Kidney (tissue), 14 donors: Measurements from ENCODE around the gene DIRAS2. TPM values are rescaled to one million over a fixed set of nuclear protein-coding genes. Genes with fewer than 3 reads are reported as not detected.

Experiments
- DNase-seq, 5 donors: peaks; one replicate each; pipeline ENCODE4 v3.0.0-alpha.2; 2013 to 2020
- FAIRE-seq: peaks from 2 replicates; lab custom pipeline; 2012; peaks lifted over from hg19 to GRCh38; lab: Jason Lieb, UNC
- H3K27ac ChIP-seq, 2 donors: one replicate each; pipeline ENCODE4 v1.7.0; 2013; ENCODE audit warnings: low read depth in 2 of 2, low read length in 2 of 2, inconsistent platforms in 1 of 2
- H3K27me3 ChIP-seq: one replicate; pipeline ENCODE4 v1.7.1; 2013; ENCODE audit warnings: low read length, inconsistent platforms; ENCODE audit not compliant: control insufficient read depth, insufficient read depth
- H3K36me3 ChIP-seq, 3 donors: one replicate each; pipeline versions ENCODE4 v1.7.0 to v1.7.1; 2013; ENCODE audit warnings: low read length in 3 of 3, control low read depth in 1 of 3, inconsistent platforms in 1 of 3; ENCODE audit not compliant: insufficient read depth in 3 of 3, control insufficient read depth in 2 of 3
- H3K4me1 ChIP-seq, 3 donors: one replicate each; pipeline versions ENCODE4 v1.7.0 to v1.7.1; 2013; ENCODE audit warnings: low read length in 3 of 3, inconsistent platforms in 1 of 3, low read depth in 1 of 3; ENCODE audit not compliant: control insufficient read depth in 2 of 3, insufficient read depth in 2 of 3
- H3K4me3 ChIP-seq, 3 donors: one replicate each; pipeline versions ENCODE4 v1.7.0 to v1.8.1; 2013; ENCODE audit warnings: low read length in 3 of 3, control low read depth in 1 of 3, inconsistent platforms in 1 of 3
- H3K9ac ChIP-seq, 3 donors: one replicate each; pipeline versions ENCODE4 v1.7.0 to v1.7.1; 2013; ENCODE audit warnings: low read length in 3 of 3, control low read depth in 1 of 3, inconsistent platforms in 1 of 3
- H3K9me3 ChIP-seq, 3 donors: one replicate each; pipeline versions ENCODE4 v1.7.0 to v1.7.1; 2013; ENCODE audit warnings: low read length in 3 of 3, control low read depth in 1 of 3, inconsistent platforms in 1 of 3; ENCODE audit not compliant: control insufficient read depth in 2 of 3, insufficient read depth in 1 of 3
- intact Hi-C: fragments of 100-400 bp; cut with DNase I; formaldehyde crosslinking; loops from one replicate; pipeline ENCODE4 v1.11.1; 2022
- polyA plus RNA-seq: library from polyadenylated mRNA; stranded (reverse); fragments of 350-450 nt; fragmentation: Illumina TruSeq; extraction: RNeasy Lipid Tissue Mini Kit (QIAGEN cat#74804); gene quantifications from one replicate; pipeline ENCODE4 v1.2.3, GENCODE V29; 2014; ENCODE audit warnings: low read depth, low replicate concordance; ENCODE audit not compliant: insufficient read depth
- total RNA-seq: library from RNA; stranded (reverse); fragmentation: NEBNext Ultra II Directional; extraction: Animal tissue kit (Norgen Biotek cat#: 25700); gene quantifications from one replicate; pipeline ENCODE4 v1.2.1, GENCODE V29; 2021
- TF ChIP-seq, protein P1 (sequence below): IDR thresholded peaks from 3 replicates; pipeline ENCODE4 v1.5.1; 2012; ENCODE audit warnings: mild to moderate bottlenecking, moderate library complexity, borderline replicate concordance; ENCODE audit not compliant: insufficient read depth; ENCODE audit errors: extremely low read depth
- donor health status: control.
- donor health status: control.
- donor health status: control.
- donor health status: control.
- donor health status: control.
- donor health status: DM: yes; HTN: yes; CAD: no.
- donor health status: Normal renal cell carcinoma (clear cell type).

The DIRAS2 gene
- total and polyA plus RNA-seq, 2 donors from 2014 or later, result 0.98 to 1.0 TPM

DNA sequence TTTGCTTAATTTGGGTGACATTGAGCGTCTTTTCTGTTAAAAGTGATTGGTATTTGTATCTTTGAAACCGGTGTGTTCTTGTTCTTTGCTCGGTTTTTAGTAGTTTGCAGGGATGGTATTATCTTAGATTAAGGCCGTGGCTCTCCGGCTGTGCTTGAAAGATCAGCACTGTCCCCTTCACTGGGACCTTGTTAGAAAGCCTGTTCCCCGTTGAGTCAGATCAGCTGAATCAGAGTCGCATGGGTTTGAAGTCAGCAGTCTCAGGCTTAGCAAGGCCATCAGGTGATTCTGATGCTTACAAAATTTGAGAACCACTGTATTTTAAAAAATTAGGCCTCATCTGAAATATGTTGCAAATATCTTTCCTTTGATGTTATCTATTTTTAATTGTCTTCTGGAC lies 5.0 kb downstream of the DIRAS2 start:
- H3K9me3 ChIP-seq, result no peaks in the 10 kb centered on the region
- intact Hi-C loops, result no loop called here
- no peak overlapping the region for H3K9ac ChIP-seq
- H3K4me1 ChIP-seq, result no peaks in the 10 kb centered on the region
- H3K27me3 ChIP-seq, result no peaks in the 10 kb centered on the region
- H3K4me3 ChIP-seq, result no peak overlapping the region
- TF ChIP-seq, protein P1, sequence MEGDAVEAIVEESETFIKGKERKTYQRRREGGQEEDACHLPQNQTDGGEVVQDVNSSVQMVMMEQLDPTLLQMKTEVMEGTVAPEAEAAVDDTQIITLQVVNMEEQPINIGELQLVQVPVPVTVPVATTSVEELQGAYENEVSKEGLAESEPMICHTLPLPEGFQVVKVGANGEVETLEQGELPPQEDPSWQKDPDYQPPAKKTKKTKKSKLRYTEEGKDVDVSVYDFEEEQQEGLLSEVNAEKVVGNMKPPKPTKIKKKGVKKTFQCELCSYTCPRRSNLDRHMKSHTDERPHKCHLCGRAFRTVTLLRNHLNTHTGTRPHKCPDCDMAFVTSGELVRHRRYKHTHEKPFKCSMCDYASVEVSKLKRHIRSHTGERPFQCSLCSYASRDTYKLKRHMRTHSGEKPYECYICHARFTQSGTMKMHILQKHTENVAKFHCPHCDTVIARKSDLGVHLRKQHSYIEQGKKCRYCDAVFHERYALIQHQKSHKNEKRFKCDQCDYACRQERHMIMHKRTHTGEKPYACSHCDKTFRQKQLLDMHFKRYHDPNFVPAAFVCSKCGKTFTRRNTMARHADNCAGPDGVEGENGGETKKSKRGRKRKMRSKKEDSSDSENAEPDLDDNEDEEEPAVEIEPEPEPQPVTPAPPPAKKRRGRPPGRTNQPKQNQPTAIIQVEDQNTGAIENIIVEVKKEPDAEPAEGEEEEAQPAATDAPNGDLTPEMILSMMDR, result no peak
- no peak for FAIRE-seq
- no peak overlapping the region for H3K27ac ChIP-seq
- no peaks in the 10 kb centered on the region for H3K36me3 ChIP-seq
- no peak for DNase-seq

DNA sequence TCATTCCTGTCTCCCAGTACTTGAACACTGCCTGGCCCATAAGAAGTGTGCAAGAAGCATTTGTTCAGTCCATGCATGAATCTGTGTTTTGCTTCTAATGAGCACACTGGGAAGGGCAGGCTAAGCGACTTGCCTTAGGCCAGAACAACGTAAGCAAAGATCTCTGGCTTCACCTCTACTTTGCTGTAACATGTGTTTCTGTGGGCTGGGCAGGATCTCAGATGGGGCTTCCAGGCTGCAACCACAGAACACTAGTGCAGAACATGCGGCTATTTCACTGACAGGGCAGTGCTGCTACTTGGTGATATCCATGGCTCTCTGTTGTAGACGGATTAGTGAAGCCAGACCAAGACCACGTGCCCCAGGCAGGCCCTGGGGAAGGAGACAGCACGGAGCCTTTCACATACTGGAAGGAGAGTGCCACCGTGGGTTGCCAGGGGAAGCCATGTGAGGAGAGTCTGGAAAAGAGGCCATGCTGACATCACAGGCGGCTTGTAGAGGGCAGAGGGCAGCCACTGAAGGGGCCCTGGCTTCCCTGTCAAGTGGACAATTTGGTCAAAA lies 9.9 kb downstream of the DIRAS2 start:
- TF ChIP-seq, protein P1, result no peak
- no peak overlapping the region for H3K9ac ChIP-seq
- no peaks in the 10 kb centered on the region for H3K9me3 ChIP-seq
- H3K4me3 ChIP-seq, result no peak overlapping the region
- DNase-seq, result no peak
- no peaks in the 10 kb centered on the region for H3K4me1 ChIP-seq
- FAIRE-seq, result no peak
- no peaks in the 10 kb centered on the region for H3K27me3 ChIP-seq
- no peaks in the 10 kb centered on the region for H3K36me3 ChIP-seq
- intact Hi-C loops, result no loop called here
- no peak overlapping the region for H3K27ac ChIP-seq

DNA sequence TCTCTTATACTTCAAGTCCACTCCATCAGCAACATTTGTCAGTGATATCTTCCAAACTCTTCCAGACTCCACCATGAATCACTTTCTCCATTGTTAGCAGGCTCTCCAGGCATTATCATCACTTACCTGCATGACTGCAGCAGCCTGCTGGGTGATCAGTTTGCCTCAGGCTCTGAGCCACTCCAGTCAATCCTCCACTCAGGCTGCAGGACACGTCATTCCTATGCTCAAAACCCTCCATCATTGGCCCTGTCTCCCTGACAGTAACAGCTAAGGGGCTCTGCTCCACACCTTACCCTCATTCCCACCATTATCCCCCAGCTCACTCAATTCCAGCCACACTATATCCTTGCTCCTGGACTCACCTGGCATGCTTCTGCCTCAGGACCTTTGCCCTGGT lies 10.7 kb downstream of the DIRAS2 start:
- FAIRE-seq (no peak), DNase-seq (no peak)
- Histone ChIP-seq H3K27ac (no peak overlapping the region), H3K27me3 (no peaks in the 10 kb centered on the region), H3K9ac (no peak overlapping the region), H3K4me3 (no peak overlapping the region), H3K9me3 (no peaks in the 10 kb centered on the region), H3K4me1 (no peaks in the 10 kb centered on the region), H3K36me3 (no peaks in the 10 kb centered on the region)
- TF ChIP-seq, protein P1, result no peak
- intact Hi-C loops, result no loop called here

DNA sequence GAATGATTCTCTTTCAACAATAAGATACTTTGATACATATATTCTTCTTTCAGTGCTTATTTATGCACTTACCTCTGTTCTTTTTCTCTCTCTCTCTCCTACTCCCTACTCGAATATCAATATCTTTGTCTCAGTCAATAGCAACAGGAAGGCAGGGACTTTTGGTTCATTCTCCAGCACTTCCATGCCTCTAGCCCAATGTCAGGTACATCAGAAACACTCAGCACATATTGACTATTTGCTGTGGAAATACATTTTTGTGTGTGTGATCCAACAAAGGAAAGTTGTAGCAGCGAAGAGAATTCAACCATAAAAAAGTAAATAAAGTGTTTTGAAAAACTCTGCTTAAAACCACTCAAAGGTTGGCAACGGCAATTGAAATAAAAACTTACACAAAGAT lies 12.6 kb downstream of the DIRAS2 start:
- Histone ChIP-seq H3K4me3 (no peak overlapping the region), H3K4me1 (no peaks in the 10 kb centered on the region), H3K27ac (no peak overlapping the region), H3K9me3 (no peaks in the 10 kb centered on the region), H3K27me3 (no peaks in the 10 kb centered on the region), H3K36me3 (no peaks in the 10 kb centered on the region), H3K9ac (no peak overlapping the region)
- DNase-seq (no peak), FAIRE-seq (no peak)
- TF ChIP-seq, protein P1, result no peak
- intact Hi-C loops, result no loop called here
